Left lobe of liver (tissue), 2 donors: Measurements from ENCODE around the gene WAC. TPM values are rescaled to one million over a fixed set of nuclear protein-coding genes. Genes with fewer than 3 reads are reported as not detected.
"Not testable (repeated sequence)": the region's sequence is repeated elsewhere in the genome, so short reads cannot be mapped to it uniquely, and the experiment has no call there.

Experiments
- ATAC-seq: fragments of 200-7000 bp; cut with Tn5 transposase; one replicate; pipeline ENCODE4 v1.9.1; 2020; ENCODE audit warnings: mild to moderate bottlenecking, moderate library complexity
- DNase-seq: peaks from one replicate; pipeline ENCODE4 v3.0.0-alpha.2; 2020; ENCODE audit warnings: low spot score
- total RNA-seq: library from RNA; stranded (reverse); gene quantifications from one replicate; pipeline ENCODE4 v1.2.1, GENCODE V29; 2021
- donor health status: DM: no; HTN: no; CAD: no; lungs with moderate emphysema.
- donor health status: DM: no; HTN: yes; CAD: no.

Gene WAC
- total RNA-seq, 1 donor from 2014 or later = 36.5 TPM

DNA sequence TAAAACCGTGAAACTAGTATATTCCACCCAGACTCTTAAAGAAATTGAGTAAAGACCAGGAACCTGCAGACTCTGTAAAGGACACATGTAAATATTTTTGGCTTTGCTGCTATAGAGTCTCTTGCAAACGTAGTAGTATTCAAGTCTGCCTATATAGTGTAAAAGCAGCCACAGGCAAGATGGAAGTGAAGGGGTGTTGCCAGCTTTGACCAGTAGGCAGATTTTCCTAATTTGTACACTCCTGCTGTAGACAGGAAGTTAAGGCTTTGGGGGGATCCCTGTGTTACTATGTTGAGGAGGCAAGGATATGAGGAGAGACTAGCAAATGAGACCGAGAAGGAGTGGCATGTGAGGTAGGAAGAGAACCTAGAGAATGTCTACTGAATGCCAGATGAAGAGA lies 27.7 kb downstream of the WAC start:
- DNase-seq (no peak), ATAC-seq (no peak)

DNA sequence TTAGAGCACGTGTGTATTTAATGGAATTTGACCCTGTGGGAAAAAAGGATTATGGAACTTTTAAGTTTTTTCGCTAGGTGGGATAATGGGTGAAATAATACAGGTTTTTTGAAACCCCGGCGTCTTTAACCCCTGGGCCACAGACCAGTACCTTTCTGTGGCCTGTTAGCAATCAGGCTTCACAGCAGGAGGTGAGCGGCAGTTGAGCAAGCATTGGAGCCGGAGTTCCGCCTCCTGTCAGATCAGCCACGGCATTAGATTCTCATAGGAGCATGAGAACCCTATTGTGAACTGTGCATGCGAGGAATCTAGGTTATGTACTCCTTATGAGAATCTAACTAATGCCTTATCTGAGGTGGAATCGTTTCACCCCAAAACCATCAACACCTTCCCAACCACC lies 28.6 kb downstream of the WAC start:
- no peak for ATAC-seq

DNA sequence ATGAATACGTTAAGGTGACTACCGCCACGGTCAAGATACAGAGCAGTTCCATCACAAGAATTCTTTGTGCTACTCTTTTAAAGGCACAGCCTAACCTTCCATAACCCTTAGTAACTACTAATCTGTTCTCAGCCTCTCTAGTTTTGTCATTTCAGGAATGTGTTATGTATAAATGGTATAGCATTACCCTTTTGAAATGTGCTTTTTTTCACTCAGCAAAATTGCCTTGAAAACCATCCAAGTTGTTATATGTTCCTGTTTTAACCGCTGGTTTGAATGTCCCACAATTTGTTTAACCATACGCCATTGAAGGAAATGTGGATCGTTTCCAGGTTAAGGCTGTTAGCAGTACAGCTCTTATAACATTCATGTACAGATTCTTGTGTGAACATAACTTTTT lies 32.0 kb downstream of the WAC start:
- ATAC-seq (no peak), DNase-seq (no peak)

More for the DNA sequence above, 28.6 kb downstream of the WAC start:
- DNase-seq = no peak

DNA sequence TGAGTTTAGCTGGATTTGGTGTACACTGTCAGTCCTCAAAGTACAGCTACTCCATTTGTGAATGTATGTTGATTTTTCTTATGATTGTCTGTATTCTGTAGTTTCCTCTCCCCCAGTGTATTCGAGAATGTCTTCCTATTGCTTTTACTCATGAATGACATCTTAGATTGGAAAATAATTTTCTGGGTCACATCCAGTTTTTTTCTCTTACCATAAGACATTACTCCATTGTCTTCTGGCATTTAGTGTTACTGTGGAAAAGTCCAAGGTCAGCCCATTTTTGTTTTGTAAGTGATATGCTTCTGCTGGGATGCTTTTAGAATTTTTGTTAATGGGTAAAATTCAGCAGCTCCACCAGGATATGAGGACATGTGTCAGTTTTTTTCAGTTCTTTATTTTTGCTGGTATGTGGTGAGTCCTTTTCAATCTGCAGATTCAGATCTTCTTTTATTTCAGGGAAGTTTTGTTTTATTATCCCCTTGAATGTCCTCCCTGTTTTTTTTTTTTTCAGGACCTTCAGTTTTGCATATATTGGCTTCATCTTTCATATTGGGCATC lies 33.6 kb downstream of the WAC start:
- DNase-seq (no peak), ATAC-seq (no peak)

DNA sequence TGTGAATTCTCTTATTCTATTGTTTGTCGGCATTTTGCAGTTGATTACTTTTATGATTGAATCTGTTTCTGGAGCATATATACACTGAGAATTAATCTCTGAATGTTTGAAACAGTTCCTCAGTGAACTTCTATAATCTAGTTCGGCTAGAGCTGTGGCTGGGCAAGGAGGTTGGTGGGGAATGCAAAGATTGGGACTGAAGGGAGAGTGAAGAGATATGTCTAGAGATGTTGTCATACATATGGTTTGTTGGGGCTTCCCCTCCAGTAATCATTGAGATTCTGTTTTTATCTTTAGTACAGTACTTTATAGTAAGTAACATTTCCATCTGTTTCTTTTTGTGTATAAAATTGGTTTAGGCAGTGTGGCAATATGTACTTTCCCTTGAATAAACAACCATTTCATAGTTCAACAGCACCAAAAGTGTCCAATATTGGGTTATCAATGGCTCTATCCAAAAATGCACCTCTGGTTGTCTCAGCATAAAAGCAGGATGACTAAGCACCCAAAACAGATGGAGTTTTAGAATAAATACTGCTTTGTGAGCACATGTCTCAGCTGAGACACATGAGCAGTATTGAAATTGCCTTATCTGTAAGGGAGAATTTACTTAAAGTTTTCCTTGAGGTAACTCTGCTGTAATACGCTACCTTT lies 36.7 kb downstream of the WAC start:
- peak; percentile 86 for ATAC-seq
- no peak for DNase-seq

DNA sequence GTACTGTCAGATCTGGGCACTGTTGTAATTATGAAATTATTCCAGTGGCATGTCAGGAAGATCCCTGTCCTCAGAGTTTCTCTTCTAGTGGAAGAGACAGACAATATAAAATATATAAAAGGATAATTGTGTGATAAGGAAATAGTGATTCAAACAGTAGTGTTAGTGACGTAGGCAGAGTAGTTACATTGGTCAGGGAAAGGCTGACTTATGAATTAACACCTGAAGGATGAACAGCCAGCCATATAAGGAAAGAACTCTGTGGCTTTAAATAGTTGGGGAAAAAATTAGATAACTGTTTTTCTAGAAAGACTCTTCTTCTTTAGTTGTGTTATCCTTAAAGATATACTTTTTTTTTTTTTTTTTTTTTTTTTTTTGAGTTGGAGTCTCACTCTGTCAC lies 37.7 kb downstream of the WAC start:
- ATAC-seq (no peak), DNase-seq (no peak)

DNA sequence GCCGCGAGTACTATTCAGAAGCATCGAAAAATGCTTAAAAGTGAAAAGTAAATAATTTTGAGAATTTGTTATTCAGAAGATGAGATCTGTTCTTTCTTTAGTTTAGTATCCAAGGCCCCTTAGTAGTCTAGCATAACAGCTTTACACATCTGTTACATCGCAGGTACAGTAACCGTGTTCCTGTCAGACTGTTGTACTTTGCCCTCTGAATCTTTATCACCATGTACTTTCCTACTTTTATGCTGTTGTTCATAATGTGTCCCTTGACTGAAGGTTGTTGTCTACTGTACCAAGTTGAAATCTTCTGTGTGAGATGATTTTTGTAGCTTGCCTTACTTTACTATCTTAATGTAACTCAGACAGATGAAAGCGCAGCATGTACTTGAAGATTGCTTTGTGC lies 38.3 kb downstream of the WAC start:
- no peak for ATAC-seq
- no peak for DNase-seq

DNA sequence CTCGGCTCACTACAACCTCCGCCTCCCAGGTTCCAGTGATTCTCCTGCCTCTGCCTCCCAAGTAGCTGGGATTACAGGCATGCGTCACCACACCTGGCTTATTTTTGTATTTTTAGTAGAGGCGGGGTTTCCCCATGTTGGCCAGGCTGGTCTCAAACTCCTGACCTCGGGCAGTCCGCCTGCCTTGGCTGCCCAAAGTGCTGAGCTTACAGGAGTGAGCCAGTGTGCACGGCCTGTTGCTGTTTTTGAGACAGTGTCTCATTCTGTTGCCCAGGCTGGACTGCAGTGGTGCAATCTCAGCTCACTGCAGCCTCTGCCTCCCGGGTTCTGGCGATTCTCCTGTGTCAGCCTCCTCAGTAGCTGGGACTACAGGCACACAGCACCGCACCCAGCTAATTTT lies 41.3 kb downstream of the WAC start:
- DNase-seq, ATAC-seq: not testable (repeated sequence)

DNA sequence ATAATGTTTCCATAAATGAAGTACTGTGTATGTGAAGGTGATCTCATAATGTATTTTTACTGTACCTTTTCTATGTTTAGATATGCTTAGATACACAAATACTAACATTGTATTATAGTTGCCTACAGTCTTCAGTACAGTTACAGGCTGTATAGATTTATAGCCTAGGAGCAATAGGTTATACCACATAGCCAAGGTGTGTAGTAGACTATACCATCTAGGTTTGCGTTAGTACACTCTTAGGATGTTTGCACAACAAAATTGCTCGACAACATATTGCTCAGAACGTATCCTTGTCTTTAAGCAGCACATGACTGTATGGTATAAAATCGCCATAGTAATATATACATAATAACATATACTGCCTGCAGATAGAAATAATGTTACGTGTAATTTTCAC lies 42.9 kb downstream of the WAC start:
- DNase-seq (no peak), ATAC-seq (no peak)

DNA sequence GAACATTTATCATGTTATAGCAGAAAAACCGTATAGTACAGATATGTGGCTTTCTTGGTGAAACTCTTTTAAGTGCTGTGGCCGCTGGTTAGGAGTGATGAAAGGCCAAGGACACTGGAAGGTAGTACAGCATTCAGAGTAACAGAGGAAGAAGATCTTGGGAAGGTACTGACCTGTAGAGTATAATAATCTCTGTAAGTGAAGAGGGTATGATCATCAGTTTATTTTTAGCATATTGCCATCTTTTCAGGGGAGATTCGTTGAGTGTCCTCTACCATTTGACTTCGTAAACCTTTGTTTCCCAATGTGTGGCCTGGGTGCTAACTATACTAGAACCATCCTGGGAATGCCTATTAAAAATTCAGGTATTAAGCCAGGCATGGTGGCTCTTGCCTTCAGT lies 44.6 kb downstream of the WAC start:
- DNase-seq = no peak
- no peak for ATAC-seq

DNA sequence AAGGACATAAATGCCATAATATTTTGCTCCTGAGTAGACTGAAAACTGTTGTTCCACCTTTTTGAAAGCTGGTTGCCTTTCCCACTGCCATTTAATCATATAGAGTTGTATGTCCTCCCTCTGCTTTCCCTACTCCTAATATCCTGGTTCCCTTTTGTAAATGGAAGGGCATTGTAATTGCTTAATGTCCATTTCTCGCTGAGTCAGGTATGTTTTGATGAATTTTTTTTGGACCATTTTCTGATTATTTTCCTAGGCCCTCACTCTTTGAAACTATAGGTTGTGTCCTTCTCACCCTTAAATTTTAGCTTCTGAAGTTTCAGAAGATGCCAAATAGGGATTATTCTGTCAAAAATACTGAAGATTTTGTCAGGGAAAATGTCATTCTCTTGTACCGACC lies 45.5 kb downstream of the WAC start:
- DNase-seq (no peak), ATAC-seq (no peak)

DNA sequence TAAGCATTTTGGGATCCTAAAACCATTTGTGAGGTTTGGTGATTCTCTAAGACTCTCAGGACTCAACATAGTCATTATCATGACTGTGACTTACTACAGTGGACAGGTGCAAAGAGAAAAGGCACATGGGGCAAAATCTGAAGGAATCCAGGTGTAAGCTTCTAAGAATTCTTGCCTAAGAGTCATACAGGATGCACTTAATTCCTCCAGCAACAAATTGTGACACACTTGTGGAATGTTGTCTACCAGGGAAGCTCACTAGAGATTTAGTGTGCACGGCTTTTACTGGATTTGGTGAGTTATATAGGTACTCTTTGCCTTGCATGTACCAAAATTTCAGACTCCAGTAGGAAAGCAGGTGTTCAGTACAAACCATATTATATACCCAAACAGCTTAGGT lies 47.9 kb downstream of the WAC start:
- DNase-seq = no peak
- ATAC-seq = no peak

DNA sequence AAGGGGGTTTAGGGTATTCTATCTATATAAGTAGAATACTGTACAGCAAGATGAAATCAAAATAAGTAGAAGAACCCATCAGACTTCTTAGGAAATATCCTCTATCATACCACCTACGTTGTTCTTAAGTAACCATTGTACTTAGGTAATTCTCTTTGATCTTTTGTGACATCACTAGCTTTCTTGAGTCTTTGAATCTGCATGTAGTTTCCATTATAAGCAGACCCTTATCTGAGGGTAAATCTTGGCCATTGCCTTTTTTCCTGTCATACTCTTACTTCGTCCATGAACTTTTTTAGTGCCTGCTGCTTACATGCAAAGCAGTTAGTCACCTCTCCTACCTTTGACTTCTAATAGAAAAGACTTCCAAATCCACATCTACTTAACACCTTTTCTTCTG lies 49.0 kb downstream of the WAC start:
- no peak for DNase-seq
- no peak for ATAC-seq

DNA sequence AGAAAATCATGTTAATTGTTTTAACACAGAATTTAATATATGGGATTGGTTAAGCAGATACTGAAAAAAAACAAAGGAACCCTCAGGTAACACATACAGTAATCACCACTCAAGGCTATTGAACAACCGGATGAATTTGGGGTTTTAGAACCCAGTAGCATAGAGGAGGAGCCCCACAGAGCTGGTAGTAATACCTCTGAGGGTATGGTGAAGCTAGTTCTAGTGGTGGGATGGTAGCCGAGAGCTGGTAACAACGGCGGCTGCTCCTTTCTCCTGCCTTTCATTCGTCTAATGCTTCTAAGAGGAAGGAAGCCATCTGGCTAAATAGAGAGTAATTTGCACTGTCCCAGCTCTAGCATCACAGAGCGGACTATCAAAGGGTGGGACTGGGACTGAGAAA lies 52.2 kb downstream of the WAC start:
- ATAC-seq (no peak), DNase-seq (no peak)

DNA sequence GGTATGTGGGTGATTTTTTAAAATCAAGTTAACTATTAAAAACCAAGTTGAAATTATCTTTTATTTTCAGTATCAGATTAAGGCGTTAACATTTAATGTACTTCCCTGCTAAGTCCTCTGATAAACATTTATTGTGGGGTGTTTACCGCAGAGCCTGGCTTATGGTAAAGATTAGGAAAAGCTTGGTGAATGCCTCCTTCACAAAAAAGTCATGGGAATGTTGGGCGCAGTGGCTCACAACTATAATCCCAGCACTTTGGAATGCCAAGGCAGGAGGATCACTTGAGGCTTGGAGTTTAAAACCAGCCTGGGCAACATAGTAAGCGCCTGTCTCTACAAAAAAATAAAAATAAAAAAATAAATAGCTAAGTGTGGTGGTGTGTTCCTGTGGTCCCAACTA lies 53.3 kb downstream of the WAC start:
- DNase-seq = no peak
- ATAC-seq = no peak

DNA sequence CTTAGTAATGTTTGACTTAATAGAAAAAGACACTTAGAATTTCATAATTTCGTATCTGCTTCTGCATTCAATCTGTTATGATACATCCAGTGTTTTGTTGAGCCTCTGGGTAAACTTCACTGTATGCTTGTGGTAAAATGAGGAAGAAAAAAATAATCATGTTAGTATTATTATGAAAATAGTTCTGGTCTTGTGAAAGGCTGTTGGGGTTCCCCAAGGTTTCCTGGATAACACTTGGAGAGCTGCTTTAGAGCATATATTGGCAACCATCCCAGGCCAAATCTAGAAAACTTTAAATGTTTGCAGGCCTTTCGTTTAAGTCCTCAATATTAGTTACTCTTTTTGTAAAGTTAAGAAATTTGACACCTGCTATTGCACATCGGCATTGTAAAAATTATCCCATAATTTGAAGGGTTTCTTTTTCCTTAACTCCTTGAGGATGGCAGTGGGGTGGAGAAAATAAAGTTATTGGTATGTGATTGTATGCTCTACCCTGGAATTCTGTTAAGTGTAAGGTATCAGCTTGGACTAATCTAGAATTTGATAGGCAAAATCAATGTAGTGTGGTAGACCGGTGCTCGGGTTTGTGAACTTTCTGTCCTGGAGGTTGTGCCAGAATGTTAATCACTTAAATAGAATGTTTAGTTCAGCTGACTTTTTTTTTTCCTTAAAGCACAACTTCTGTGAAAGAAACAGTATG lies 54.5 kb downstream of the WAC start:
- ATAC-seq (peak; percentile 60), DNase-seq (no peak)

DNA sequence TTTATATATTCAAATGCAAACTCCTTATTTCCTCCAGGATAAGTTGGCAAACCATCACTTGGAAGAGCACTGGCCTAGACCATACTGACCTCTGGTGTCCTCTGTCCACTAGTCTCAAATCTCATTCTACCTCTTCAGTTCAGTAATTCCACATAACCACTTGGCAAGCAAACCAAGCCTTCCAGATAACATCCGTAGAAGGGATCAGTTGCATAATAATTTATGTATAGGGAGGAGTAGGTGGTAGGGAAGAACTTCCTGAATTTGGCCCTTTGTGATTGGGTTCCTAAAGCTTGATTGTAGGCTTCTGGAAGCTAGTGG lies 55.0 kb downstream of the WAC start:
- ATAC-seq (peak; percentile 93), DNase-seq (no peak)

DNA sequence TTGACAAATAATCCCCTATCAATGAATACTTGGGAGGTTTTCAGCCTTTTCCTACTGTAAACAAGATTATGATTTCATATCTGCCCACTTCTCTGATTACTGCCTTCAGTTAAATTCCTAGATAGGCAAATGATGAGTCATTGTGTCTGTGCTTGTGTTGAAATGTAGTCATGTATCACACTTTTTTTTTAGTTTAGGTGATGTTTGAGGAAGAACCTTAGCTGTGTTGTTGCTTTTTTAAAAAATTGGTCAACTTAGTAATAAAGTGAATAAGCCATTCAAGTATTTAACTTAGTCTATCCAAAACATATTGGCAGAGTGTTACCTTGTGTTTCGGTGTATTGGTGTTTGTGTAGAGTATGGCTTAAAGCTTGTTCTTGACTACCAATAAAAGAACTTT lies 60.0 kb downstream of the WAC start:
- ATAC-seq = no peak
- DNase-seq = no peak

DNA sequence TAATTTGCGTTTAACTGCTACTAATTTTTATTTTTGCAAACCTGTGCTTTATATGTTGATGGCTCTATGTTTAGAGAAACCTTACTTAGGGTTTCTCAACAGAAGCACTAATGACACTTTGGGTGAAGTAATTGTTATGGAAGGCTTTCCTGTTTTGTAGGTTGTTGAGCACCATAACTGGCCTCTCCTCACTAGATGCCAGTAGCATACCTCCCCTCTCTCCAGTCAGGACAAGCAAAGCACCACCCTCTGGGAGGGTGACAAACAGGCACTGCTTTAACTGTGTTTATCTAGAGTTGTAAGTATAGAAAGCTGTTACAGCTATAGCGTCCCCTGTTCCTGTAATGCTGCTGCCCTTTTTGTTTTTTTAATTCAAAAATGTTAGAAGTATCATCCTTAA lies 60.9 kb downstream of the WAC start:
- ATAC-seq (no peak), DNase-seq (no peak)

DNA sequence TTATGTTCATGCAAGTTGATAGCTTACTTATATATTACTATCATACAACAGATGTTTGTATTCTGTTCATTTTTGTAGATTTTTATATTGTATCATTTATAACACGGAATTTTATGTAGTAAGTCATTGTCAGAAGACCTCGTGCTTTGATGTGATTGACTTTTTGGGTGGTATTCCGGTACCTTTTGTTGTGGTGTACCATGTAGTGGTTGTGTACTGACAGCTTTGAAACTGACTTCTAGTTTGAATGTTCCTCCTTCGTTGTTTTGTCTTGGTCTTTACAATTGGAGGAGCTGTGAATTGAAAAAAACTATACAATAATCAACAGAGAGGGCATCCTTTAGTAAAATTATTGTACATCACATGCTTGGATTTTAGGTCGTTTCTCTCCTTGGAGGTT lies 61.5 kb downstream of the WAC start:
- DNase-seq (no peak), ATAC-seq (no peak)

DNA sequence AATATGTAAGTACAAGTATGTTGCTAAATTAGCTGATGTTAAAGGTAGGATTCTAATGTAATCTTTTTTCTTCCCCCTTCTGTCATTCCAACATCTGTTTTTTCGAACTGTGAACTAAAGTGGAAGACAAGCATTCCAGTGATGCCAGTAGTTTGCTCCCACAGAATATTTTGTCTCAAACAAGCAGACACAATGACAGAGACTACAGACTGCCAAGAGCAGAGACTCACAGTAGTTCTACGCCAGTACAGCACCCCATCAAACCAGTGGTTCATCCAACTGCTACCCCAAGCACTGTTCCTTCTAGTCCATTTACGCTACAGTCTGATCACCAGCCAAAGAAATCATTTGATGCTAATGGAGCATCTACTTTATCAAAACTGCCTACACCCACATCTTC lies 62.7 kb downstream of the WAC start:
- ATAC-seq (no peak), DNase-seq (no peak)

DNA sequence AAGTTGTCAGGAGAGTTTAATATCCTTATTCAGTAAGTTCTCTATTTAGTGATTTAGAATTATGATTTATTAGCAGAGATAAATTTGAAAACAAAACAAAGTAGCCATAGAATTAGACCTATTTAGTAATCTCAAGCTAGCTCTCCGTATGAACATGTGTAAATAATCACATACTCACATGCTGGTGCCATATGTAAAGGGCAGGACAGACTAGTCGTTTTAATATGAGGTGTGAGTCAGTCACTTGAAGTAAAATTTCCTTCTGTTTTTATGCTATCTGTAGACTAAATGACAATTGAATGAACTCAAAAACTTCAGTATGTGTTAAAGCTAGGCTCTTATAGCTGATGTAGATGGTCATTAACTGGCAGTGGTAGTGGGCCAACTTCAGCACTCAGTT lies 67.1 kb downstream of the WAC start:
- DNase-seq (no peak), ATAC-seq (no peak)

DNA sequence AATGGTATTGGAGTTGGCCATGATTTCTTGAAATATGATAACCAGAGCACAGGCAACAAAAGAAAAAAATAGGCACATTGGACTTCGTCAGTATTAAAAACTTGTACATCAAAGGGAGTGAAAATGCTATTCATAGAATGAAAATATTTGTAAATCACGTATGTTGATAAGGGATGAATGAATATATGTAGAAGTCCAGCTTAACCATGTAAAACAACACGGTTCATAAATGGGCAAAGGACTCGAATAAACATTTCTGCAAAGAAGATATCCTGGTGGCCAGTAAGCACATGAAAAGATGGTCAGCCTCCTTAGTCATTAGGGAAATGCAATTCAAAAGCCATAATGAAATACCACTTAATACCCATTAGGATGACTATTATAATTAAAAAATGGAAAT lies 68.1 kb downstream of the WAC start:
- DNase-seq (no peak), ATAC-seq (no peak)
